ENCODE results near the gene SCNN1A.

SCNN1A gene

GRCh38 chr12:6322352-6322751, 53.0 kb downstream of the SCNN1A start:
- TF ChIP-seq GATA3 (IDR thresholded peaks at IDR 0.05; ENCODE audit: low read depth, low read length) (no peak), GATA2 (IDR thresholded peaks at IDR 0.05; ENCODE audit: low read depth, low read length) (no peak)

- TF ChIP-seq GATA3 (IDR thresholded peaks at IDR 0.05; ENCODE audit: low read depth, low read length), result no peak
- no peak for TF ChIP-seq GATA2 (IDR thresholded peaks at IDR 0.05; ENCODE audit: low read depth, low read length)
Observed at GRCh38 chr12:6321905-6322304, 53.5 kb downstream of the SCNN1A start.

GRCh38 chr12:6319446-6319845, 55.9 kb downstream of the SCNN1A start:
- TF ChIP-seq GATA3 (IDR thresholded peaks at IDR 0.05; ENCODE audit: low read depth, low read length) (no peak), GATA2 (IDR thresholded peaks at IDR 0.05; ENCODE audit: low read depth, low read length) (no peak)

GRCh38 chr12:6318440-6318879, 56.9 kb downstream of the SCNN1A start:
- TF ChIP-seq GATA2 (IDR thresholded peaks at IDR 0.05; ENCODE audit: low read depth, low read length) (no peak), GATA3 (IDR thresholded peaks at IDR 0.05; ENCODE audit: low read depth, low read length) (no peak)

GRCh38 chr12:6317693-6318439, 57.5 kb downstream of the SCNN1A start:
- TF ChIP-seq GATA2 (IDR thresholded peaks at IDR 0.05; ENCODE audit: low read depth, low read length) (no peak), GATA3 (IDR thresholded peaks at IDR 0.05; ENCODE audit: low read depth, low read length) (no peak)

GRCh38 chr12:6316921-6317692, 58.3 kb downstream of the SCNN1A start:
- no peak for TF ChIP-seq GATA2 (IDR thresholded peaks at IDR 0.05; ENCODE audit: low read depth, low read length)
- TF ChIP-seq GATA3 (IDR thresholded peaks at IDR 0.05; ENCODE audit: low read depth, low read length), result no peak

GRCh38 chr12:6315704-6316597, 59.4 kb downstream of the SCNN1A start:
- TF ChIP-seq GATA3 (IDR thresholded peaks at IDR 0.05; ENCODE audit: low read depth, low read length), result no peak
- TF ChIP-seq GATA2 (IDR thresholded peaks at IDR 0.05; ENCODE audit: low read depth, low read length), result no peak

- TF ChIP-seq GATA3 (IDR thresholded peaks at IDR 0.05; ENCODE audit: low read depth, low read length) (no peak), GATA2 (IDR thresholded peaks at IDR 0.05; ENCODE audit: low read depth, low read length) (no peak)
Observed at GRCh38 chr12:6315184-6315583, 60.2 kb downstream of the SCNN1A start.

- no peak for TF ChIP-seq GATA2 (IDR thresholded peaks at IDR 0.05; ENCODE audit: low read depth, low read length)
- no peak for TF ChIP-seq GATA3 (IDR thresholded peaks at IDR 0.05; ENCODE audit: low read depth, low read length)
Observed at GRCh38 chr12:6314776-6315175, 60.6 kb downstream of the SCNN1A start.

- TF ChIP-seq GATA2 (IDR thresholded peaks at IDR 0.05; ENCODE audit: low read depth, low read length) (no peak), GATA3 (IDR thresholded peaks at IDR 0.05; ENCODE audit: low read depth, low read length) (no peak)
Observed at GRCh38 chr12:6313326-6313940, 61.9 kb downstream of the SCNN1A start.

GRCh38 chr12:6312529-6313325, 62.6 kb downstream of the SCNN1A start:
- no peak for TF ChIP-seq GATA3 (IDR thresholded peaks at IDR 0.05; ENCODE audit: low read depth, low read length)

- TF ChIP-seq GATA2 (IDR thresholded peaks at IDR 0.05; ENCODE audit: low read depth, low read length), result no peak
- no peak for TF ChIP-seq GATA3 (IDR thresholded peaks at IDR 0.05; ENCODE audit: low read depth, low read length)
Observed at GRCh38 chr12:6311822-6312528, 63.4 kb downstream of the SCNN1A start.

Measured in SH-SY5Y (cell line).